H7 (cell line): Measurements from ENCODE around the gene HINT3. TPM values are rescaled to one million over a fixed set of nuclear protein-coding genes. Genes with fewer than 3 reads are reported as not detected.
"Not testable (repeated sequence)": the region's sequence is repeated elsewhere in the genome, so short reads cannot be mapped to it uniquely, and the experiment has no call there.

Experiments
- DNase-seq: peaks from one replicate; pipeline ENCODE4 v3.0.0; 2012
- H3K27me3 ChIP-seq: 2 replicates; pipeline ENCODE4 v1.6.0; 2011; ENCODE audit warnings: mild to moderate bottlenecking, low read length; ENCODE audit not compliant: control insufficient read depth, insufficient read depth
- H3K36me3 ChIP-seq: replicated peaks from 2 replicates; pipeline ENCODE4 v1.5.1; 2011; ENCODE audit warnings: low read length; ENCODE audit not compliant: control insufficient read depth, insufficient read depth
- H3K4me3 ChIP-seq: 2 replicates; pipeline ENCODE4 v1.5.1; 2011; ENCODE audit warnings: low read depth, mild to moderate bottlenecking, control low read depth, low read length, moderate library complexity; ENCODE audit not compliant: insufficient read depth
- total RNA-seq: library from RNA; depleted of rRNA; stranded (reverse); fragments of >200 nt; shearing (Covaris generic); gene quantifications from 2 replicates; pipeline ENCODE4 v1.2.3, GENCODE V29; 2014

The HINT3 gene
- total RNA-seq, 1 experiment from 2014 or later = 13.8 TPM

- Histone ChIP-seq H3K27me3 (no peaks in the 10 kb centered on the region), H3K36me3 (no peaks in the 10 kb centered on the region), H3K4me3 (no peak overlapping the region)
- DNase-seq = no peak
Measured at GRCh38 chr6:125963817-125964216, 7.2 kb downstream of the HINT3 start.

- Histone ChIP-seq H3K36me3 (no peaks in the 10 kb centered on the region), H3K4me3 (no peak overlapping the region), H3K27me3 (no peaks in the 10 kb centered on the region)
- DNase-seq = no peak
Measured at GRCh38 chr6:125966569-125966968, 10.0 kb downstream of the HINT3 start.

- H3K4me3 ChIP-seq = no peak overlapping the region
- no peaks in the 10 kb centered on the region for H3K27me3 ChIP-seq
- no peaks in the 10 kb centered on the region for H3K36me3 ChIP-seq
- no peak for DNase-seq
Measured at GRCh38 chr6:125968493-125968892, 11.9 kb downstream of the HINT3 start.

GRCh38 chr6:125970760-125971159 is 14.2 kb downstream of the HINT3 start:
- no peak for DNase-seq
- no peaks in the 10 kb centered on the region for H3K27me3 ChIP-seq
- H3K36me3 ChIP-seq = no peaks in the 10 kb centered on the region; the same call in 1 of the 2 replicates
- no peak overlapping the region for H3K4me3 ChIP-seq

- not testable (repeated sequence) for DNase-seq, H3K36me3 ChIP-seq
Measured at GRCh38 chr6:125972478-125972877, 15.9 kb downstream of the HINT3 start.

GRCh38 chr6:125974214-125974866 is 17.8 kb downstream of the HINT3 start:
- Histone ChIP-seq H3K27me3 (no peaks in the 10 kb centered on the region), H3K36me3 (no peaks in the 10 kb centered on the region; the same call in 1 of the 2 replicates), H3K4me3 (no peak overlapping the region)
- no peak for DNase-seq

More at GRCh38 chr6:125972478-125972877, 15.9 kb downstream of the HINT3 start:
- H3K4me3 ChIP-seq, H3K27me3 ChIP-seq: not testable (repeated sequence)

- no peaks in the 10 kb centered on the region; the same call in 1 of the 2 replicates for H3K36me3 ChIP-seq
- no peak for DNase-seq
- no peaks in the 10 kb centered on the region for H3K27me3 ChIP-seq
- H3K4me3 ChIP-seq = no peak overlapping the region
Measured at GRCh38 chr6:125979101-125979500, 22.5 kb downstream of the HINT3 start.

GRCh38 chr6:125981571-125982185 is 25.1 kb downstream of the HINT3 start:
- DNase-seq = no peak
- Histone ChIP-seq H3K4me3 (no peak overlapping the region), H3K36me3 (no peaks in the 10 kb centered on the region), H3K27me3 (no peaks in the 10 kb centered on the region)

- no peak for DNase-seq
- no peaks in the 10 kb centered on the region for H3K36me3 ChIP-seq
- no peaks in the 10 kb centered on the region for H3K27me3 ChIP-seq
- H3K4me3 ChIP-seq = no peak overlapping the region
Measured at GRCh38 chr6:125983246-125983945, 26.8 kb downstream of the HINT3 start.

- Histone ChIP-seq H3K4me3 (no peak overlapping the region), H3K36me3 (no peaks in the 10 kb centered on the region), H3K27me3 (no peaks in the 10 kb centered on the region)
- DNase-seq = no peak
Measured at GRCh38 chr6:125984311-125984710, 27.7 kb downstream of the HINT3 start.

GRCh38 chr6:125985522-125985921 is 29.0 kb downstream of the HINT3 start:
- no peak for DNase-seq
- H3K4me3 ChIP-seq = peak overlapping the region; percentile 90
- no peaks in the 10 kb centered on the region for H3K36me3 ChIP-seq
- H3K27me3 ChIP-seq = no peaks in the 10 kb centered on the region

GRCh38 chr6:125985979-125986300 is 29.4 kb downstream of the HINT3 start:
- no peaks in the 10 kb centered on the region for H3K27me3 ChIP-seq
- no peaks in the 10 kb centered on the region for H3K36me3 ChIP-seq
- DNase-seq = no peak
- H3K4me3 ChIP-seq = peak overlapping the region; percentile 90

- Histone ChIP-seq H3K36me3 (no peaks in the 10 kb centered on the region), H3K4me3 (peak within 1 kb of the TSS; percentile 90), H3K27me3 (no peaks in the 10 kb centered on the region)
- peak; percentile 90 for DNase-seq
Measured at GRCh38 chr6:125986301-125987025, 29.9 kb downstream of the HINT3 start, which contains the start of gene TRMT11. TSS of gene TRMT11 (plus strand) at chr6:125986540. CDS start at chr6:125986551, 11 bp downstream.

GRCh38 chr6:125987026-125987617 is 30.6 kb downstream of the HINT3 start:
- Histone ChIP-seq H3K27me3 (no peaks in the 10 kb centered on the region), H3K36me3 (no peaks in the 10 kb centered on the region), H3K4me3 (peak overlapping the region; percentile 90)
- DNase-seq = peak; percentile 17
